ENCODE results near the gene WDPCP.

DNA sequence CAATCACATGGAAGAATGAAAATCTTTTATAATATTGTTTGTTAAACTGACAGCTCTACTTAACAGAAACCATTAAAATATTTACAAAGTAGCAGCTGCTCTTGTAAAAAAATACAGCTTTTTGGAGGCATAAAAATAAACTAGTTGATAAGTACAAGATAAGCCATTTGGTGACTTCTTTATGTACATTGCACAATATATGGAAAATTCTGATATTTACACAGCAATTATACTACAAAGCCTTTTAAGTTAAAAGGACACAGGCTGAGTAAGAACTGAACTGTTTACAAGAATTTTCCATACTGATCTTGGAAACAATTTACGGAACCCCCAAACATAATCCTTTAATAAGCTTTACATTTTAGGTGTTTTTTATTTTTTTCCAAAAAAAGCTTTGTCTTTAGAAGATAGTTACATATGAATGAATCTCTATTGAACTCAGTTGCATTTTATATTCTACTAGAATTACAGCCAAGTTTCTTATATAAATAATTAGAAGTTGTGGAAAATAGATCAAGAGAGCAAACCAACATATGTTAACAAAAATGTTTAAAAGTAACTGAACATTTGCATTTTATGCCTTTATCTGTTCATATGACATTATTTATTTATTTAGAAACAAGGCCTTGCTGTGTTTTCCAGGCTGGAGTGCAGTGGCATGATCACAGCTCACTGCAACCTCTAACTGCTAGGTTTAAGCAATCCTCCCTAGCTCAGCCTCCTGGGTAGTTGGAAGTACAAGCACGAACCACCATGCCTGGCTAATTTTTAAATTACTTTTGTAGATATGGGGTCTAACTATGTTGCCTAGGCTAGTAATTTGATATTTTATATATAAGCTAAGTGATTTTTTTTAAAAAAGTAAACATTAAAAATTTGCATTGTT, 395.1 kb downstream of the WDPCP start:
- TF ChIP-seq CTCF (IDR thresholded peaks at IDR 0.05; ENCODE audit: low read depth, low read length, poor library complexity, severe bottlenecking) (no peak), EZH2phosphoT487 (IDR thresholded peaks at IDR 0.05; ENCODE audit: borderline replicate concordance, low read length) (no peak)
